GM19035 (cell line): ENCODE results near the gene TDRD7.

Experiments used
- ATAC-seq: cut with Tn5 transposase; IDR thresholded peaks from one replicate; pipeline ENCODE4 v1.9.1; 2021; ENCODE audit not compliant: unreplicated experiment

The TDRD7 gene

DNA sequence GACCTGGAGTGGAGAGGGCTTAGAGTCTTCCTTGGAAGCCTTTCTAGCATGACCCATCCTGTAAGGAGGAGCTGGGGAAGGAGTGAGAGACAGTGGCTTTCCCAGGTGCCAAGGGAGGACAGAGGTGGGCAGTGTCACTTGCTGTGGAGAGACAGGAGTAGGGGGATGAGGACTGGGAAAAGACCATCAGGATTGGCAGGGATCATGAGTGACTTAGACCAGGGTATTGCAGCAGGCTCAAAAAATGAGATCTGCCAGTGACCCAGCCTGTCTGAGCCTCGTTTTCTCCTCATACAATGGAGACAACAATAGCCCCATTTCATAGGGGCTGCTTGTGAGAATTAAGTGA is 91.9 kb downstream of the TDRD7 start:
- no peak for ATAC-seq

GRCh38 chr9:97504381-97505216 is 92.7 kb downstream of the TDRD7 start:
- ATAC-seq = no peak

- no peak for ATAC-seq
Observed at GRCh38 chr9:97505845-97506244, 93.9 kb downstream of the TDRD7 start.

DNA sequence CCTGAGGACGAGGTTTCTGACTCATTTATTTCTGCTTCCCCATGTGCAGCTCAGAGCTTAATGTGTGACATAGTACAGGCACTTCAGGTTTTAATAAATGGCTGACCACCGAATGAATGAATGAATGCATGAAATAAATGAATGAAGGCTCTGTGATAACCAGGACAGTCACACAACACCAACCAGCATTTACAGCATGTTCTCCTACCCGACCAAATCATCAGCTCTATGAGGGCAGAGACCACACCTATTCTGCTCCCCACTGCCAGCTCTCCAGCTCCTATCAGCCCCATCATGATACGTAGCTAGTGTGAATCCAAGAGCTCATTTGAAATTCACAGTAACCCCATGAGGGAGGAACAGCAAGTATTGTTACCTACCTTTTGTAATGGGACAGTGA is 94.4 kb downstream of the TDRD7 start:
- no peak for ATAC-seq

GRCh38 chr9:97506787-97507186 is 94.9 kb downstream of the TDRD7 start:
- ATAC-seq = no peak

GRCh38 chr9:97507428-97507984 is 95.6 kb downstream of the TDRD7 start:
- ATAC-seq = no peak

- ATAC-seq = no peak
Observed at GRCh38 chr9:97508852-97509251, 97.0 kb downstream of the TDRD7 start.

DNA sequence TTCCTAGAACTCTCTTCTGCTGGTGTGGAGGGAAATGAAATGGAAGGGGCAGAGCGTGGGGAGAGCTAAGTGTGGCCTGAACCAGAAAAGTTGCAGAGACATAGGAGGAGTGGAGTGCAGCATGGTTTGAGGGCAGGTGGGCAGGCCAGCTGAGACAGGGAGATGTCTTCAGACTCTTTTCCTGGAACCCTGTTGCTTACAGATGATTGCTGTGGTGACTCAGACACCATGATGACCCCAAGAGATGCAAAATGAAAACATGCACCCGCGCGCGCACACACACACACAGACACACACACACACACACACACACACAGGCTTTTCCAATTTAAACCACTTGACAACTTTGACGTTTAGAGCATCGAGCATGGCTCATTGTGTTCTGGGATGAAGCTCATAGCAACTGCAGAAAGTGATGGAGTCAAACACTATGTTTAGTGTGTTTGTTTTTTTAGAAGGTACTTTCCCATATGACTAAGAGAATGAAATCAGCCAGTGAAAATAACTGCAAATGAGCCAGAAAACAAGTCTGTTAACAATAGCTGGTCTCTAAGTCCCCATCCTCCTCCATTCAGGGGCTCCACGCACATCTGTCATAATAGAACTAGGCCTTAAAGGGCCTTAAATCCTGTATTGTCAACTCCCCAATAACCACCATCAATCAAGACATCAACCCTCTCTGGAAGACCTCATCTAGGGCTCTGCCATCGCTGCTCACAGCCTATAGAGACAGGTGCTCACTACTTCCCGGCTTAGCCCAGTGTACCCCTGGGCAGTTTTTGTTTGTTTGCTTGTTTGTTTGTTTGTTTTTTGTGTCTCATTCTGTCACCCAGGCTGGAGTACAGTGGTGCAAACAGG is 99.1 kb downstream of the TDRD7 start:
- peak; percentile 79 for ATAC-seq

- peak; percentile 13 for ATAC-seq
Observed at GRCh38 chr9:97511655-97512427, 99.9 kb downstream of the TDRD7 start.

GRCh38 chr9:97512966-97513560 is 101.2 kb downstream of the TDRD7 start:
- no peak for ATAC-seq

DNA sequence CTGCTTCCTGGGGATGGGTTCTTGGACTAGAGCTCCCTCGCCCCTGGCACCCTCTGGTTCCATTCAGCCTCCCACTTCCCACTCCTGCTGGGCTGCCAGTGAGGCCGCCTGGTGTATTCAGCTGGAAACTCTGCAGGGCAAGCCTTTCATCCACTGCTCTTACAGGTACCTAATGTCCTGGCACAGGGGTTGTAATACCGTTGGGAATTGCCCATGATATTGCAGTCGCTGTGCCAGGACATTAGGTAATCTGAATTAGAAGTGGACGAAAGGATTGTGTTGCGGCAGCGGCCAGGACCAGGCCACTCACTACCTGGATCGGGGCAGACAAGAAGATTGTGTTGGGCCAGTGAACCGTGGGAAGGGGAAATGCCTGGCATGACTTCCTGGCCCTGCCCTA is 102.6 kb downstream of the TDRD7 start:
- ATAC-seq = no peak

DNA sequence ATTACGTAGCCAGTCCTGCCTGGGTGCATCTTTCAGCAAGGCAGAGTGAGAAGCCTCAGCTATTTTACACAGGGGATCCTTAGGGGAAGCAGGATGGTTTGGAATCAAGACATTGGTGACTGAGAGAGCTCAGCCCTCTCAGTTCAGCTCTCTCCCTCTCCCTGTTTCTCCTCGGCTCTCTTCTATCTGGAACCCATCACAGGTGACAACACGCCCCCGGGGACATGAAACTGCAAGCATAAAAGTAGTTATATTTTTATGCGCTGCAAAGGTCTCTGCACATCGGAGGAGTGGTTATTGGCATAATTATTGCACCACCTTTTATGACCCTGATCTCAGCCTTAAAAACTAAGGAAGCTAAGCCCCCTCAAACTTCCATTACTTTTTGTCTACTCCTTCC is 103.8 kb downstream of the TDRD7 start:
- ATAC-seq = no peak

GRCh38 chr9:97516111-97516510 is 104.2 kb downstream of the TDRD7 start:
- no peak for ATAC-seq

- no peak for ATAC-seq
Observed at GRCh38 chr9:97517331-97518089, 105.6 kb downstream of the TDRD7 start.

DNA sequence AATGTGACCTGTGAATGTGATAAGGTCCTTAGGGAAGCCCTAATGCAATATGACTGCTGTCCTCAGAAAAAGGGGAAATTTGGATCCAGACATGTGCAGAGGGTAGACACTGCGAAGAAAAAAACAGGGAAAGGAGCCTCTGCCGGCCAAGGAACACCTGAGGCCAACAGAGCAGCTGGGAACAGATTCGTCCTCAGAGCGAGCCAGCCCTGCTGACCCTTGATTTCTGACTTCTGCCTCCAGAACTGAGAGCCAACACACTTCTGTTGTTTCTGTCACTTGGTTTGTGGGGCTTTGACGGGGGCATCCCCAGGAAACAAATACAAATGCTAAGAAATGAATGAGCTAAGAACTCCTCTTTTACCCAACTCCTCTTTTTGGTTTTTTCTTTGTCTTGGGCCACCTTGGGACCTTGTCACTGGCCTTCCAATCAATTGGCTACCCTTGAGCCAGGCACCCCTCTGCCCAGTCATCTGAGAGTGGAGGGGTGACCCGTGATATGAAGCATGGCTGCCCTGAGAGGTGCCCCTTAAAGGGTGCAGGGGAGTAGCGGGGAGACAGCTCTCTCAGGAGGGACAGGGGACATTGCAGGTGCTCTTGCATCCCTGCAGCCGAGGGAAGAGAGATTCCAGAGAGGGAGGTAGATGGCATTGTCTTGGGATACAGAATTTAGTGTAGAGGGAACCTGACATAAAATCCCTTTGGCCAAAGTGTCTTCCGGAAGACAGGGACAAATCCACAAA is 106.4 kb downstream of the TDRD7 start:
- ATAC-seq = no peak

GRCh38 chr9:97518909-97519307 is 107.0 kb downstream of the TDRD7 start:
- no peak for ATAC-seq

GRCh38 chr9:97519441-97519970 is 107.6 kb downstream of the TDRD7 start:
- no peak for ATAC-seq

- no peak for ATAC-seq
Observed at GRCh38 chr9:97521576-97522333, 109.9 kb downstream of the TDRD7 start.
